HG03139 (cell line): ENCODE measurements around the gene FGG.
A peak's percentile ranks its signal among the peaks of the same experiment; 100 is the strongest.

Source experiments
- ATAC-seq: cut with Tn5 transposase; IDR thresholded peaks from one replicate; pipeline ENCODE4 v1.9.1; 2021; ENCODE audit not compliant: unreplicated experiment

FGG gene

GRCh38 chr4:154612472-154613414, at the start of gene FGG:
Gene FGG, minus strand, starts transcription at chr4:154612656. Its CDS starts 47 bp downstream, at chr4:154612609.
- no peak for ATAC-seq

DNA sequence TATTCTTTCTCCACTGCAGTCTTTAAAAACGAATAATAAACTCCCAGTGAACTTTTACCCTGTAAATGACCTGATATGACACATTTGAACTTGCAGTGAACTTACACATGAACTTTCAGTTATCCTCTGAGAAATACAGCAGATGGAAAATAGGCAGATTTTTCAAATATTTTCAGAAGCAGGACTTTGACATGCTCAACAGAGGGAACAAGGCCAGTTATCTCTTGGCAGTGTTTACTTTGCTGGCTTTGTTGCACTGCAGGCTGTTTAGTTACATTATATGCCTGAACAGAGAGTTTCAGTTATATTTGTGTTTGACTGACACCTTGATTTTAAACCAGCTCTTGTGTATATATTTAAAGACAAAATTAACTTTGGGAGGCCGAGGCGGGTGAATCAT, 47.6 kb upstream of the FGG start:
- no peak for ATAC-seq

DNA sequence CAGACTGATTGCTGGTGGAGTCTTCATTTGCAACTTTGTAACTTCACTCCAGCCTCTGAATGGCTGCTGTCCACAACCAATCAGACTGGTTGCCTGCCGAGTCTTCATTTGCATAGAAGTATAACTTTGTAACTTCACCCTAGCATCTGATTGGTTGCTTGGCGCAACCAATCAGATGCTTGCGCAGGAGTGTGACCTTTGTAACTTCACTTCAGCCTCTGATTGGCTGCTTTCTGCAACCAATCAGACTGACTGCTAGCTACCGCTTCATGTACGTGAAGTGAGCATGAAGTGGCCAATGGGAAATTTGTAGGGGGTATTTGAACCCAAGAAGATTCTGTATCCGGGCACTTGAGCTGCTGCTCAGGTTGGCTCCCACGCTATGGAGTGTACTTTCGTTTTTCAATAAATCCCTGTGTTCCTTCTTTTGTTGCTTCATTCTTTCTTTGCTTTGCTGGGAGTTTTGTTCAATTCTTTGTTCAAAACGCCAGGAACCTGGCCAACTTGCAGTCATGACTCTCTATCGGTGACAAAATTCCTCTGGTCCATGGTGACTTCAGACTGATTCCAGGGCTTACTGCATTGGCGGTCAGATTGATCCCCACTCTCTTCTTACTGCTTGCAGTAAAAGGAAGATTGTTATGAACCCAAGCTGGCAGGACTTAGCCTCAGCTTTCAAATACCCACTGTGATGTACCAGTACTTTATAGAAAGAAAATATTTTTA, 46.4 kb upstream of the FGG start:
- ATAC-seq, result no peak

DNA sequence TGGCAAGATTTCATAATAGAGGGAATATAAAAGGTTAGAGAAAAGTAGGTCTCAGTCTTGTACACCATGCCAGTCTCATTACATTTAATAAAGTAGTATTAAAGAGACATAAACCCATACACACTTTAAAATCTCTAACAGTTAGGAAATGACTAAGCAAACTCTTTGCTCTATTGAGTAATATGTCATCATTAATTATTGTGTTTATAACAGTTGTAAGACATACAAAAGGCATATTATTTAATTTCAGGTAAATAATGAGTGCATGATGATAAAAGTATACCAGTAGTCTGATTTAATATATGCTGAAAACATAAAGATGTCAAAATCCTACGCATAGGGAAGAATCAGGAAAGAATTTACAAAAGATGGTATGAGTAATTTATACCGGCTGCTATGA, 31.0 kb upstream of the FGG start:
- ATAC-seq, result no peak

GRCh38 chr4:154642373-154643009, 30.0 kb upstream of the FGG start:
- ATAC-seq, result no peak

DNA sequence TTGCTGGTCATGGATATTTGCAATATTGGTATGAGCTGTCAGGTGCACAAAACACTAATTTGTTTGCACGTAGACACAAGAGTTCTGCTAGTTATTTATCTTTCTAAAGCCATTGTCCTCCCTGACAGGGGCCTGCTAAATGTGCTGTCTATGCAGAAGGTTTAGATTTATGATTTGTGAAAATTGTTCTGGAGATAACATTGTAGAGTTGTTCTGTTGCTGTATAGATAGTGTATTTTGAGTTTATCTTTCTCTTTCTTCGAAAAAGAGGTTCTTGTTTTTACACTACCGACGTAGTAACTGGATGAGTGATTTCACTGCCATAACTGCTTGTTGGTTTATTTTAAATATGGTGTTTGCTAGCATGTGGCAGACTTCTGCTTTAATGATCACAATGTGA, 28.5 kb upstream of the FGG start:
- ATAC-seq, result no peak

GRCh38 chr4:154634058-154634457, 21.6 kb upstream of the FGG start:
- ATAC-seq, result no peak

- no peak for ATAC-seq
Observed at GRCh38 chr4:154631828-154632227, 19.4 kb upstream of the FGG start.

- no peak for ATAC-seq
Observed at GRCh38 chr4:154630324-154630723, 17.9 kb upstream of the FGG start.

DNA sequence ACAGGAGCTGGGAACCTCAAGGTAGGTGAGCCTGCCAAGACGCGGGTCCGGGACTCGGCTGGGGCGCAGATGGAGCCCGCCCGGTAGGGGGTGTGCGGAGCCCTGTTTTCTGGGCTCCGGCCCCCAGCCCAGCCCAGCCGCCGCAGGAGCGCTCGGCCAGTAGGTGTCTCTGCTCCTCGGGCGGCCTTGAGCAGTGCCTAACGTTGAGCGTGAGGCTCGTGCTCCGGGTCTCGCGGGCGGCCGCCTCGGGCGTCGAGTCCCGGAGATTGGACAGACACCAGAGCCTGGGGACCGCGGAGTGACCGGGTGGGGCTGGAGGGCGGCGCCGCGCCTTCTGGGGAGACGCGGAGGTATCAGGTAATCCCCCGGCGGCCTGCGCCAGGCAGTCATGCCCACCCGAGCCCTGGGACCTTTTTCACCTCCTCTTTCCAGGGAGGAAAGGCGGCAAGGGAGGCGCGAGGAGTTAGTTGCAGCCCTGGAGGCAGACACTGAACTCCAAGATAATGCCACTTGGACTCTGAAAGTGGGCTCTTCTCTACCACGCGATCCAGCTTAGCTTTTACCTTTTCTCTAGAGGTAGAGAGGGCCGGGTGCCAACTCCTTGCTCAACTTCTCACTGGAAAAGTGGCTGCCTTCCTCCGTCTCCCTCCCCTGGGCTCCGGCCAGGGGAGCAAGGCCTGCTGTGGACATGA, 14.5 kb upstream of the FGG start:
- peak; percentile 99 for ATAC-seq

GRCh38 chr4:154625971-154626370, 13.5 kb upstream of the FGG start:
- ATAC-seq, result no peak

DNA sequence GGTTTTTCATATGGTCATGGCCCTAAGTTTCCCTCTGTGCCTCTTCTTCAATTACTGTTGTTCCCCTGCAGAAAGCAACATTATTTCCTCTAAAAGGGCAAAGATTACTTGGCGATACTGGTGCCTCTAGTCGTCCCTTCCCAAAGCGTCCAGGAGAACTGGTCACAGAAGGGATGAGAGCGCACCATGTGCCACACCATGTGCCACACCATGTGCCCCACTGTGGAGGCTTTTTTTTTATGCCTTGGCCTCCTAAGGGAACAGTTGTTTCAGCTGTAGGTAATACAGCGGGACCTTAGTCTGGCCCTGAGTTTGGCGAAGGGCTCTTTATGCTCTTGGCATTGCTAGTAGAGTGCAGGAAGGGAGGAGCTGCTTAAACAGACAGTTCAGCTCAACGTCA, 11.5 kb upstream of the FGG start:
- ATAC-seq, result no peak

DNA sequence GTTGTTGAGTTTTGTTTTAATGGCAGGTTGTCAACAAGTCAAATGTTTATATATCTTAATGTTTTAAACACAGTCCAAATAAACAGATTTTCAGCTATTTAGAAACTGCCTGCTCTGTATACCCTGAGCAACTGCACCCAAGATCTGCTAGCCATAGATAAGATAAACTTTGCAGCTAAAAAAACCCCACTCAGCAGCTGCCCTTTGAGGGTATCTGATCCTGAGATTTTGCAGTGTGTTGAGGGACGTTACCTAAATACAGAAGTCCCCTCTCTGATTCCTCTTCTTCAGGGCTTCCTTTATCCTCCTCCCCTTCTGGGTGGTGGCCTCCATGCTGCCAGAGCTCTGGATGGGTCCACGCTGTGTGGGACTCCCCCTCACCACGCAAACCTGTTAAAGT, 11.0 kb upstream of the FGG start:
- no peak for ATAC-seq

GRCh38 chr4:154622598-154622997, 10.1 kb upstream of the FGG start:
- peak; percentile 27 for ATAC-seq

DNA sequence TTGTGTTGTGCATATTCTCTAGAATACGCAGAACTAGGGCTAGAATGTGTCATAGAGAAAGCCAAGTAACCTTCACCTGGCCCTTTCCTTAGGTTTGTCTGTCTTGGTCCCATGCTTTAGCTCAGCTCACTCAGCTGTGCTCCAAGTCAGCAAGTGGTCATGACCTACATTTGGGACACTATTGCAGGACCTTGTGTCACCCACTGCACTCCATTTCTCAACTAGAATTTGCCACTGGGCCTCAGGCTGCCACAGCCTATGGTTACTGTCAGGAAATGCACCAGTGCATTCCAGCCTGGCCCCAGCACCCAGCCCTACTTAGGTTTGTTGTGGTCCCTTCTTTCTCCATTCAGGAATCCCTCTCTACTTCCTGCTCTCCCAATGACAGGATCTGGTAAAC, 7.7 kb upstream of the FGG start:
- ATAC-seq, result no peak

GRCh38 chr4:154618708-154619315, 6.4 kb upstream of the FGG start:
- peak; percentile 68 for ATAC-seq

DNA sequence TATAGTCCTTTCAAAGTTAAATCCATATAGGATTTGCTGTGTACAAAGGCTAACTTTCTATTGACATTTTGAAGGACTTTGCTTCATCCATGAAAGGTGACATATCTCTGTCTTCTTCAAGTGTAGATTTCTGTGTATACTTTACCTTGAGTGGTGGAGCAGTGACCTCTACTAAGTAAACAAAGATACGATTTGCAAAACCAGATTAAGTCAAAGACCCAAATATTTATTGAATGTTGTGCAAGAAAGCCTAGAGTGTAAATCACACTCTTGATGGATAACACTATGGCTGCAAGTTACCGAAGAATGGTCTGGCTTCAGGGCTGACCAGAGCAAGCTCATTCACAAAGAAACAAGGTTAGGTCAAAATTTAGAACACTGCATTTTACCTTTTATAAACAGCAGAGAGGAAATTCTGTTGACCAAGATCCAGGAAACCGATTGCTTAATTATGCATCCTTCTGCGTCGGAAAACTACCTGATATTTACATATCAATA, 5.4 kb upstream of the FGG start:
- ATAC-seq, result no peak

DNA sequence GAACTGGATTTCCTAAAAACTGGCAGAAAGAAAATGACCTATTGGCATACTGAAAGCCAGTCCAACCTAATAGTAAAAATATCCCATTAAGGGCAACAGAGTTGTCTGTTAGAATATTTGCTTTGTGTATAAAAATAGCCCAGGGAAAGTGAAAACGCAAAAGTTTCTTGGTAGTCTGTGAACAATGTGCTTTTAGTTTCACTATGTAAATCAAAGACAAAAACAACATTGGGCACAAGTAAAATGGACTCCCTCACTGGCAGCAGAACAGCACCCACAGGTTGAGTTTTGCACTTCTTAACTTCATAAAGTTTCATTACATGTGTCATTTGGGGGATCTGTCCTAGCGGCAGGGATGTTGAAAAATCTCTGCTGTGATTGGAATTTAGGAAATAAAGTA, 4.3 kb upstream of the FGG start:
- peak; percentile 92 for ATAC-seq

DNA sequence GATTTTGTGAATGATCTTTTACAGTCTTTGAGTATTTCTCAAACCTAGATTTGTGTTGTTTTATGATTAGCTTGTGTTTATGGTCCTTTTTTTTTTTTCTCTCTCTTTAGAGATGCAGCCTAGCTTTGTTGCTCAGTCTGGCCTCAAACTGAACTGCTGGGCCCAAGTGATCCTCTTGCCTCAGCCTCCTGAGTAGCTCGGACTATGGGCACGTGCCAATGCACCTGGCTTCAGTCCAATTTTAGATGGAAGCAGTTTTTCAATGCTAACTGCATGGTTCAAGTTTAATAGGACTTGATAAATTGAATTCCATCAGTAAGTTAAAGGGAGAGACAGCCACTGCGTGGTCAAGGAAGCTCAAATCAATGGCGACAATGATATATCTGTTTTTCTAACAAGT, 3.8 kb upstream of the FGG start:
- ATAC-seq, result no peak

- ATAC-seq, result no peak
Observed at GRCh38 chr4:154615211-154615610, 2.8 kb upstream of the FGG start.

GRCh38 chr4:154614306-154614705, 1.9 kb upstream of the FGG start:
- no peak for ATAC-seq
